Panc1 (cell line): ENCODE measurements around the gene ZNF629.

Experiments used
- CTCF ChIP-seq: fragments of 450-650 bp; IDR thresholded peaks from 2 replicates; pipeline ENCODE4 v1.5.1; 2017; ENCODE audit warnings: mild to moderate bottlenecking
- POLR2AphosphoS5 ChIP-seq: IDR thresholded peaks from 2 replicates; pipeline ENCODE4 v1.6.1; 2012; ENCODE audit warnings: mild to moderate bottlenecking, low read depth, low read length, moderate library complexity
- REST ChIP-seq, 2 experiments: IDR thresholded peaks; 2 replicates each; pipeline ENCODE4 v1.6.1; 2011 to 2012; ENCODE audit warnings: low read depth in 2 of 2, control low read depth in 1 of 2, low read length in 1 of 2, mild to moderate bottlenecking in 1 of 2, moderate library complexity in 1 of 2; ENCODE audit not compliant: insufficient read depth in 1 of 2
- SIN3A ChIP-seq: IDR thresholded peaks from 2 replicates; pipeline ENCODE4 v1.6.1; 2012; ENCODE audit warnings: low read depth, mild to moderate bottlenecking, low read length, moderate library complexity, borderline replicate concordance; ENCODE audit not compliant: insufficient read depth
- TCF7L2 ChIP-seq: IDR thresholded peaks from 2 replicates; pipeline ENCODE4 v1.6.1; 2011; ENCODE audit warnings: mild to moderate bottlenecking, low read depth, low read length, inconsistent platforms

- TF ChIP-seq CTCF = no peak
- TF ChIP-seq POLR2AphosphoS5 = no peak
- no peak for TF ChIP-seq SIN3A
- no peak for TF ChIP-seq REST (IDR thresholded peaks at IDR 0.05; ENCODE audit: insufficient read depth in 1 of 2, low read depth in 2 of 2, low read length in 1 of 2)
- TF ChIP-seq TCF7L2 = no peak
Measured at GRCh38 chr16:30784215-30784614, 2.8 kb downstream of the ZNF629 start.
